Measurements from ENCODE around the gene ESR1.

DNA sequence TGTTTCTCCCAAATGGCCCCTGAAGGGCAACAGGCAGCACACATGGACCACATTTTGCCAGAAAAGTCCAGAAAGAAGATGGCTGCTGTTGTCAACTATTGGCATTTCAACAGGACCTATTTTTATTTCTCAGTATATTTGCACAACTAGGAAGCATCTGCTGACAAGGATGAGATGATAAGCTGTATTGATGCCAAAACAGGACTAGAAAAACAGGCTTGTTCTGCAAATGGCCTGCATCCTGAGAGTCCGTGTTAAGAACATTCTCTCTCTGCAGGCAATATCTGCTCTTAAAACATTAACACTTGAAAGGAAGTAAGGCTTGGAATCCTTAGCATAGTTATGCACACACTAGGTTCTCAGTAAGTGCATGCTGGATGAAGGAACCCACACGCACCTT is 283.7 kb downstream of the ESR1 start:
- TF ChIP-seq, protein P1, sequence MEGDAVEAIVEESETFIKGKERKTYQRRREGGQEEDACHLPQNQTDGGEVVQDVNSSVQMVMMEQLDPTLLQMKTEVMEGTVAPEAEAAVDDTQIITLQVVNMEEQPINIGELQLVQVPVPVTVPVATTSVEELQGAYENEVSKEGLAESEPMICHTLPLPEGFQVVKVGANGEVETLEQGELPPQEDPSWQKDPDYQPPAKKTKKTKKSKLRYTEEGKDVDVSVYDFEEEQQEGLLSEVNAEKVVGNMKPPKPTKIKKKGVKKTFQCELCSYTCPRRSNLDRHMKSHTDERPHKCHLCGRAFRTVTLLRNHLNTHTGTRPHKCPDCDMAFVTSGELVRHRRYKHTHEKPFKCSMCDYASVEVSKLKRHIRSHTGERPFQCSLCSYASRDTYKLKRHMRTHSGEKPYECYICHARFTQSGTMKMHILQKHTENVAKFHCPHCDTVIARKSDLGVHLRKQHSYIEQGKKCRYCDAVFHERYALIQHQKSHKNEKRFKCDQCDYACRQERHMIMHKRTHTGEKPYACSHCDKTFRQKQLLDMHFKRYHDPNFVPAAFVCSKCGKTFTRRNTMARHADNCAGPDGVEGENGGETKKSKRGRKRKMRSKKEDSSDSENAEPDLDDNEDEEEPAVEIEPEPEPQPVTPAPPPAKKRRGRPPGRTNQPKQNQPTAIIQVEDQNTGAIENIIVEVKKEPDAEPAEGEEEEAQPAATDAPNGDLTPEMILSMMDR (IDR thresholded peaks at IDR 0.05; ENCODE audit: insufficient read depth, low read depth, low read length) = no peak
- TF ChIP-seq EZH2 (IDR thresholded peaks at IDR 0.05; ENCODE audit: insufficient read depth, low read length) = no peak
